Kidney tubule cell (primary cell): ENCODE data around the gene NDST4.

Experiments used
- DNase-seq: peaks from one replicate; pipeline ENCODE4 v3.0.0-alpha.2; 2018; ENCODE audit warnings: low spot score

Gene NDST4

DNA sequence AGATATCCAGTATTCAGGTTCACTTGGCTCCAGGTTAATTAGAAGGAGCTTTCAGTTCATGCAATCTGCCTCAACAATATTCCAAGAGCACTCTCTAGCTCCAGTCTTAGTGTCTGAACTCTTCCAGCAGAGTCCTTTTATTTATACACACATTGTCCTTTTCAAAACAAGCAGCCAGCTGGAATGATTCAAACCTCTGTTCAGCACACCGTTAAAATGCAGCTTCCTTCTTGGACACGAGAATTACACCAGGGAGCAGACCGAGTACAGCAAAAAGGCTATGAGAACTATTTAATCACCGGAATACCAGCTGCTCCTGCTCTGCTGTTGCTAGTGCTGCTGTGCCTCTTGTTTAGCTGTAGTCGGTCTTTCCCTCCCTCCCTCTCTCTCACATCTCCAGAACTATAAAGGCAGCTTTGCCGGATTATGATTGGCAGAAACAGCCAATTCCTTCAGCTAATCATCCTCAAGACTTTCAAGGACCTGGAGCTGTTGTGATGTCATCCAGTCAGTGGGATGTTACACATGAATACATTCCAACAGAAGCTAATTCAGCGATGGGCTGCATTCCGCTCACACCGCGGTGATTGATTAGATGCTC is at the start of gene NDST4:
Gene NDST4, minus strand, starts transcription at position 115 of the 601 bp plus-strand sequence. CDS start 36,584 bp downstream, outside the sequence.
- peak; percentile 62 for DNase-seq

DNA sequence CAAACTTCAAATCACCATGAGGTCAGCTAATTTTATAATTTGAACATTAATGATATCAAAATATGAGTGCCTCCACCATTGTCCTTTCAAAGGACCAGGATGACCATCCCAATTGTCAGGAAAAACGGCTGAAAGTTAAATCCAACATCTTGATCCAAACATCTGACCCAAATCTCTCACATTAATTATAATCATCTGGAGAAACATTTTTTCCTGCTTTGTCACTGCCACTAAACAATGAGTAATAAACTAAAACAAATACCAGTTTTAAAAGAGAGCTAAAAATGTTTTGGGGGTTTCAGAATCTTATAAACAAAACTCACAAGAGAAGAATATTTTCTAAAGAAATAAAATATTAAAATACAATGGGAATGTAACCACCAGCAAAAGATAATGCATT is 45.7 kb upstream of the NDST4 start:
- DNase-seq, result no peak

DNA sequence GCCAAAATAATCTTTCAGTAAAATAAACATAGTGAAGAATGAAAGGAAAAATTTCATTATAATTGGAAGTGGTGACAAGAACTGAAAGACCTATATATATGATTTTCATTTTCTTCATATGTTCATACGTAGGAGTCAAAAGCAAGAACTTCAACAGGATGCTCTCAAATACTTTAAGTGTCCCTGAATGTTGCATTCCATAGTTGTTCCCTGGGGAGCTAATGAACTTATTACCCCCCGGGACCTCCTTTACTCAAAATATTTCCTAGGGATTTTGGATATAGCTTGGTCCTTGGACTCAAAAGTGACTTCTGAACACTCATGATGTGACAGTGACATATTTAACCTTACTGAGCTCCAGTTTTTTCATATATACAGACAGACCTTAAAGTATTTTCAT is 44.9 kb upstream of the NDST4 start:
- DNase-seq, result no peak

DNA sequence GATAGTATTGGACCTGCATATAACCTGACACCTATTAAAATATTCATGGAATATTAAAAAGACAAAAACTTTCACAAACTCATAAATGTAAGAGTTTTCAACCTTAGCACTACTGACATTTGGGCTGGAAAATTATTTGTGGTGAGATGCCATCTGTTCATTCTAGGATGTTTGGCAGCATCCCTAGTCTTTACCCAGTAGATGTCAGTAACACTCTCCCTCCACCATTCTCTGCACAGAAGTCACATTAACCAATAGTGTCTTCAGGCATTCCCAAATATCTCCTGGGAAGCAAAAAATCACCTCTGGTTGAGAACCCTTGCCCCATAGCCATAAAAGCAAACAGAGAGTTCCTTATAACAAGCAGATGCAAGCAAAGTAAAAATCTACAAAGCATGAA is 41.4 kb upstream of the NDST4 start:
- DNase-seq, result no peak

DNA sequence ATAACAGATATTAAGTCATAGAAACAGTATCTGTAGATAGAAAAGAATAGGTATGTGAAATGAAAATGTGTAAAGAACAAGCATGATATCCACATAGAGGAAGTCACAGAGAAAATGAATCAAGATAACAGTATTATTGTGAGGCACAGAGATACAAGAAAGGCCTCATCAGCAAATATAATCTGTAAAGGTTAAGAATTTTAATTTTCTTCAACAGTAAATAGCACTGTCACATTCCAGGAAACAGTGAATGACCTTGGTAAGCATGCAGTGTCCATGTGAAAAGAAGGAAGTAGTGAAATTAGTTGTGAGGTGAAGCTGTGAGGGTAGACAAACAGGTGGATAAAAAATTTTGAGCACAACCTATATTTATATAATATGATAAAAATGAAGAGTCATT is 39.5 kb upstream of the NDST4 start:
- no peak for DNase-seq

DNA sequence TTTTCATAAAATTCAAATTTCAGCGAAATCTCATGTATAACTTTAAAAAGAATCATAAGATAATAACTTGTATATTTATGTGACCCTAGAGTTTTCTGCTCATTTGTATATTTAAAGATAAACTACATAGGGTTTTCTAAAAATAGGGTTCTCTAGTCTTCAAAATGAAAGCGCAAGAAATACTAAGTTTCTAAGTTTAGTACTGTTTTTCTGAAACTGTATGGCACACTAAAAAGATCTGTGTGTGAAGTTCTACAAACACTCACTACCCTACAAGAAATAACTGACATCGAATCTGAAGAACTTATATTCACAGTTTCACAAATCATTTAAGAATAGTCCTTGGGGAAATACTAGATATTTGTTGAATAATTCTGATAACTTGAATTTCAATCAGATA is 38.7 kb upstream of the NDST4 start:
- no peak for DNase-seq

DNA sequence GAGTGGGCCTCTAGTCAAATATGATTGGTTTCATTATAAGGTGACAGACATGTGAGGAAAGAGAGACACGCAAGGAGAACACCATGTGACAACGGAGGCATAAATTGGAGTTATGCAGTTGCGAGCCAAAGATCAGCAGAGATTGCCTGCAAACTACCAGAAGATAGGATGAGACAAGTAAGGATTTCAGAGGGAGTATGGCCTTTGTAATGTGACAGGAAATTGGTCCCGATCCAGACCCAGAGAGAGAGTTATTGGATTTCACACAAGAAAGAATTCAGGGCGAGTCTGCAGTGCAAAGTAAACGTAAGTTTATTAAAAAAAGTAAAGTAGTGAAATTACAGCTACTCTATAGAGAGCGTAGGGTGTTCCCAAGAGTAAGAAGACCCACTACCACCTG is 35.7 kb upstream of the NDST4 start:
- DNase-seq, result no peak

DNA sequence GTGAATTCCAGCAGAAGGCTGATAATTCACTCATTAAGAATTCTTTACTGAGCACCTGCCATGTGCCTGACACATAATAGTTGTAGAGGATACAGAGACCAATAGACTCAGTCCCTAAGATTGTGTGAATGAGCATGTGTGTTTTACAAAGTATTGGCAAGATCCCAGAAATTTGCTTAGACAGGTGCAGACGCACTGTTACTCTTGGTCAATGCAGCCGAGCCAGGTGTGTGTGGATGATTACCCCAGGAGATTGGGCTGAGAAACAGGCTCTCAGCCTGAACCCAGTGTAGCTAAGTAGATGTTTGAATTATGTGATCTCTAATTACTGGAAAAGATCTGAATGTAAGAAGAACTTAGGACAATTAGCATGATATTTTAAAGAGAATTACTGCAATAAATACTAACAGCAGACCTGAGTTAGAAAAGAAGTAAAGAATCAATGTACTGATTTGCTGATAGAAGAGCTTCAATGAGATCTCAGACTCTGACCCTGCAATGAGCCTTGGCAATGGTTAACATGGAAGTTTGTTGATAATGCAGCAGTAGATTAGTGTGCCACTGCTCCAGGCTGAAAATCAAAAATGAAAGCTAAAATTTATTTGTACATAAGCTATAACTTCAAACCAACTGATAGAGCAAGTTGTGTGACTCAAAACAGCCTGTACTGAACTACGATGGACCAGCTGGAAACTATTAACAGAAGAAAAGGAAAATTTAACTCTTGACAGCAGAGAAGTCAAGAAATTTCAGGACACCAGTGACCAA is 32.2 kb upstream of the NDST4 start:
- no peak for DNase-seq

DNA sequence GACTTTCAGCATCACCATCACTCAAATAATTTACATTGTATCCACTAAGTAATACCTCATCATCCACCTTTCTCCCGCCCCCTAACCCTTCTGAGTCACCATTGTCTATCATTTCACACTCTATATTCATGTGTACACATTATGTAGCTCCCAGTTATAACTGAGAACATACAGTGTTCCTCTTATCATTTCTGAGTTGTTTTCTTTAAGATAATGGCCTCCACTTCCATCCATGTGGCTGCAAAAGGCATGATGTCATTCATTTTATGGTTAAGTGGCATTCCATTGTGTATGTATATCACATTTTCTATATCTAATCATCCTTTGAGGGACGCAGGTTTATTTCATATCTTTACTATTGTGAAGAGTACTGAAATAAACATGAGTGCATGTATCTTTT is 14.6 kb upstream of the NDST4 start:
- no peak for DNase-seq

DNA sequence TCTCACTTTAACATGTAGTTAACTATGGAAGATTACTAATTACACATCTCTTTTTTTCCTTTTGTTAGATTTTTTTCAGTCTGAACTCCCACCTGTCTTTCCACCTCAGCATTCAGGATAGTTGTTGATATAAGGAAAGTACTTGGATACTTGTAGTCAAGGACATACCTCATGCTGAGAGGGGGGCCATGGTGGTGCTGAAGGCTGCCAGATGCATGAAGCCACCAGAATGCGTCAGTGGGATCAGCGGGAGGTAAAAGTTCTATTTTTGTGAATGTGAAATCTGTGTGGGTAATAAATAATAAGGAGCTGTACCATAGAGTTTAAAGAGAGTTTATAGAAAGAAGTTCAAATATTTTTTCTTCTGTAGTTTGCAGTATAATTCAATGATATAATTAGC is 13.1 kb upstream of the NDST4 start:
- no peak for DNase-seq

DNA sequence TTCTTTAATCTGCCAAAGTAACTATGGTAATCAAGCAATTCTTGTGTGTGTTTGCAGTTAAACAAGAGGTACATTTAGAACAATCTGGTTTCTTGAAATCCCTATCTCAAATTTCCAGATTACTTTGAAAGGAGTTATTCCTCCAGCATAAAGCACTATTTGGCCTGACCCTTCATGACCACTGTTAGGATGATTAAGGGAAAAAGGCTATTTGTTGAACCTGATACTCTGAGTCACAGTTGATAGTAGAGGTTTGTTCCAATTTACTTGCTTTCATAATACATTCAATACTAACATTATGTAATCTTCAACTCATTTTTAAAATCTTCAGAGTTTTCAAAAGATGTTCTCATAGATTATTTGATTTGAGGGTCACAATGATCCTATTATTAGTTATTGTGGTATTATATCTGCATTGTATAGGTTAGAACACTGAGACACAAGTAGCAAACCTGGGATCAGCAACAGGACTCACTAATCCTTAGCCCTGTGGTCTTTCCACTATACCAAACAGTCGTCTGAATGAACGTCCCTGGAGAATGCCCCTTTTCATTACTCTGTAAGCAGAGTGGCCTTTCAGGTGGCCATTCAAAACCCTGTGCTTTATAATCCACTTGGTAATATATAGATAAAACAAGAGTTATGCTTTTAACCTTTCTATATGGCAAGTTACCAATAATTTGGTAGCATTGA is 8.1 kb upstream of the NDST4 start:
- no peak for DNase-seq

DNA sequence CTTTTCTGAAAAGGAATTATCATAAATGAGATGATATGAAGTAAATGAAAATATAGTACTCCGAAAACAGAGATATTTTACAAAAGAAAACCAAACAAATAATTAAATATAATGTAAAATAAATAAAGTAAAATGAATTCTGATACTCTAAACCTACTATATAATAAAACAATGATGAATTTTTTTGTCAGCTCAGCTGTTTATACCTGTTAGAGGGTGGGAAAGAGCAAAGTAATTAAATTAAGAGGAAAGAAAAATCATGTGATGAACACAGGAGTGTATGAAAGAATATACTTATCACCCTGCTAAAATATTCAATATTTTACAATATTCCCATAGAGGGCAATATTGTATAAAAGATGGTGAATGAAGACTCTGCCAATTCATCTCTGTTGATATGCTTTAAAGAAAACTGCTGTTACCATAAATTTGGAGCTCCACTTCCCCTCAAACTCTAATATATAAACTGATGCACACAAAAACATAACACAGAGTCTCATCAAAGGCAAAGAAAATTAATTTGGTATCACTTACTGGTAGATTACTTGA is 6.5 kb upstream of the NDST4 start:
- no peak for DNase-seq

DNA sequence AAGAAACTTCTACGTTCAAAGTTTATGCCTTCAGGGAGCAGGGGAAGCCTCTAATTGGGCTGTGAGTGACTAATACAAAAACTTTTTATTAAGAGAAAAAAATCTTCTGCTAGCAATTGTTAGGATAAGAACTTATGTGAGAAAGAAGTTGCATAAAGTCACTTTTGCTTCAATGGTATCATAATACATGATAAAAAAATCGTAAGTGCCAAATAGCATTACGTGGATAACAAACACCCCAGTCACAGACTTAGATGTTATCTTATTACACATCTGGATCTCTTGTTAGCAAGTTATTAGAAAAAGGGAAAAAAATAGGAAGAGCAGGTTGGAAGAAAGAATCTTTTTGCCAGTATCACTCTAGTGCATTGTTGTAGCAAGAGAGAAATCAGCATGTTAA is 4.2 kb upstream of the NDST4 start:
- DNase-seq, result no peak

DNA sequence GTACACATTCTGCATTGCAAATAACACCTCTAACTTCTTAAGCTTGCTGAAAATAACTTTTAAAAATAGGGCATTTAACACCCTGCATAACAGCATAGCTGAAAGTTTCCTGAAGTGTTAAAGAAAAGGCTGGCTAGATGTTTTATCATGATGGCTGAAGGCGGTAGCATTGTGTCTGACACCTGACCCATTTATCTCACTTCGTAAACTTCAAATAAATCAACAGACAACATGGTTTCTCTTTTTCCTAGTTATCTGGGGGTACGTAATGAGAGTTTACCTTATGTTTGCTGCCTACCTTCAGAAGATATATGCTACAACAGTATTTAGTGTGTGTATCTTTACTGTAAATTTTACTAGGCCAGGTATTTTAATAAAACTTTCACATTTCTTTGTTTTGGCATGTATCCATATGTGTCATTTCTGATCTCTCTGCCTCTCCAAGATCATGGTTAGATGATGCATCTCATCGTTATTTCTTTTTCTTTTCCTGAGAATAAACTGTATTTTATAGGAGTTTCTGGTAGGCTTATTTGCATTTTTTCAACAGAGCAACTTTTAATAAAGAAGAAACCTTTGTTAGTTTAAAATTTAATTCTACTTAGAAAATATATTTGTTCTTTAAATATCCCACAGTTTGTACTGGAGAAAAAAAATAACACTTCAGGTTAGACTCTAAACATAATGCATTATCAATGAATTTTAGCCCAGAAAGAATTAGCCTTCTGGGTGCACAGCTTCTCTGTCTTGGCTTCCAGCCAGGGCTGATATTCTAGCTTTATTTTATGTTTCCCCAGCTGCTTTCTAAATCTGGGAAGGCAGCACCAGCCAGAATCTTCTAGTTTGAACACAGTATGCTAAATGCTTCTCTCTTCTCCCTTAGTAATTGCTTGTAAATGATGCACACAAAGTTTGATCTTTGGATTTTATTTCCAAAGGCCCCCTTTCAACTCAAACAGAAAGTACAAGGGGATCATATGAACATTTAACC is 2.9 kb downstream of the NDST4 start:
- DNase-seq, result no peak

DNA sequence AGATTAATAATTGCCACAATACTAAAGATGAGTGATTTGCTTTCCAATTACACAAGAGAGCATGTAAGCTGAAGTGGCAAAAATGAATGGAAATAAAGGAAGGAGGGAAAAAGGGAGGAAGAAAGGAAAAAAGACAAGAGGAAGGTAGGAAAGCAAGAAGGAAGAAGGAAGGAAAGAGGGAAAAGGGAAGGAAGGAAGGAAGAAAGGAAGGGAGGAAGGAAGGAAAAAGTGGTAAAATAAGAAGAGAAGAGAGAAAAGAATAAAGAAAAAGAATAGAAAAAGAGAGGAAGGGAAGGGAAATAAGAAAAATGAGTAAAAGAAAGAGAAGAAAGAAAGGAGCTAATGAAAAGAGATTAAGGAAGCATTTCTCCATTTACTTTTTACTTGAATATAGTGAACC is 4.6 kb downstream of the NDST4 start:
- no peak for DNase-seq

DNA sequence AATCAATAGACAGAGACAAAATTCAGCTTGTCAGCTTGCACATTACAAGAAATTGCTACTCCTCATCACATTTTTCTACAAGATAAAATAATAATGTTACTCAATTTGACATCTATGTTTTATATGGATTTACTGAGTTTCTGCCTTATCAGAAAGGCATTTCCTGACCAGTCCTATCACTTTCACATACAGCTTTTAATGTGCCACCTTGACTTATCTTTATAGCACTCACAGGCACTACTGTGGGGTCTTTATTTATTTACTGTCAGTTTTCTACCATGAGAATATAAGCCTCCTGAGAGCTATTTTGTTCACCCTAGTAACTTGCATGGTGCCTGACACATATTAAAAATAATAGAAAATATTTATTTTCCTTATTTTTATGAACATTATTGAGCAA is 6.0 kb downstream of the NDST4 start:
- DNase-seq, result no peak

DNA sequence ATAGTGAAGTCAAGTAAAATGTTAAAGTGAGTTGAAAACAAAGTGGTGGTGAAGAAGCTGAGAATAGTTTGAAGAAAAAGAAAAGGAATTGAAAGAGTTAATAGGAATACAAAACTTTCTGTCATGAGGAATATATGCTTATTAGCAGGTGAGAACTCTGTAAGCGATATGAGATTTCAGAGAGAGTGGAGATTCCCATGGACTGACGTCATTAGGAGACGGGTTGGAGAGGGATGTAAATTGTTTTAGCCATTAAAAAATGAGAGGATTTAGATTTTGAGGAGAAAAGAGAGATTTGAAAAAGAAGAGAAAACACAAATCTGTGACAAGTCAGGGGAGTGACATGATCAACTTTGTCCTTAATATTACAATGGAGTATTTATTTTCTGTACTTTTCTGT is 11.7 kb downstream of the NDST4 start:
- DNase-seq, result no peak

DNA sequence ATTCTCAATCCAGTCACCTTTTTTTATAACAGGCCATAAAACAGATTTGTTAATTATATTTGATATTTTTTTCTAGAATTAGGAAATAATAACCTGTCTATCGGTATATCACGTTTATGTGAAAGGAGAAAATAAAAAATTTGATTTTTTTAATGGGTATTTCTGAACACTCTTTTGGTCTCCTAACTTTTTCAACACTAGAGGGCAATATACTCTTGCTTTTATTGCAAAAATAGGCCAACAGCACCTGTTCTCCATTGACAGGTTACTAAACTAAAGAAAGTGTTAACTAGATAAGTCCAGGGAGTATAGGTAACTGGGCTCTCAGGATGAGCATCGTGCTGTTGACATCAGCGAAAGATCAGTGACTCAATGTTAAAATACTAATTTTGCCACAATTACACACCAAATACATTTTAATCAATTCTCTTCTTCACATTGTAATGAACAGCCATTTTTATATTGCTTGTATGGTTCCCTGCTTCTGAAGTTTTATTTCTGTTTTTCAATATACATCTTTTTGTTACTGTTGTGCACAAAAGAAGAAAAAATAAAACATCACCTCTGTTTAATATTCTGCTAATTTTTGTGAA is 22.8 kb downstream of the NDST4 start:
- DNase-seq, result peak; percentile 43

DNA sequence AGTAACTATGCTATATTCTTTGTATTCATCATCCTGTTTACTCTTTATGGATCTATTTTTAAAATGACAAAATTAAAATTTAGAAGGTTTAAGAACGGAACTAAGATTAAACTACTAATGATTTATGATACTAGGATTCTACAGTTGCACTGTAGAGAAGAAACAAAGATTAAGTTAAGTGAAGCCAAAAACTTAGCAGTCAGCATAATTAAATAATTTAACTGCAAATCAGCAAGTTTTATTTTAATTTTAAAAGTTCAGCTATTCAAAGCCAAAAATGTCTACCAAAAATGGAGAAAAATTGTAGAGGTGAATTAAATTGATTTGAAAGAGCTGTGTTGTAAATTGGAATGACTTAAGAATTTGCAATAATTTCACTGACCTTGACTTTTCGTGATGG is 30.8 kb downstream of the NDST4 start:
- DNase-seq, result no peak

DNA sequence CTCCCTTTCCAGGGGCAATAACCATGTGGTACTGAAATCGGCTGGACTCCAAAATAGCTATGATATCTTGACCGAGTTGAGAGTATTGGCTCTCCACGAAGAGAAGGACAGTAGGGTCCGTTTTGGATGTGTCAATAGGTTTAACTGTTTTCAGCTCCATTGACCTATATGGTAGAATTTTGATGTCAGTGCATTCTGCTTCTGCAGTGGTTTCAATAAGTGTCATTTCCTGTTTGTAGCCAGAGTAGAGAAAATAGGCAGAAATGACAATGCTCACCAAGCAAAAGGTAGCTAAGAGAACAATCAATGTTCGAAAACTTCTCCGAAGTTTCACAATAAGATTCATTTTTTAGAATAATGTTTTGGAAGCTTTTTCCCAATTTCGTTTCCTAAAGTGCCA is 36.7 kb downstream of the NDST4 start:
- DNase-seq, result no peak

DNA sequence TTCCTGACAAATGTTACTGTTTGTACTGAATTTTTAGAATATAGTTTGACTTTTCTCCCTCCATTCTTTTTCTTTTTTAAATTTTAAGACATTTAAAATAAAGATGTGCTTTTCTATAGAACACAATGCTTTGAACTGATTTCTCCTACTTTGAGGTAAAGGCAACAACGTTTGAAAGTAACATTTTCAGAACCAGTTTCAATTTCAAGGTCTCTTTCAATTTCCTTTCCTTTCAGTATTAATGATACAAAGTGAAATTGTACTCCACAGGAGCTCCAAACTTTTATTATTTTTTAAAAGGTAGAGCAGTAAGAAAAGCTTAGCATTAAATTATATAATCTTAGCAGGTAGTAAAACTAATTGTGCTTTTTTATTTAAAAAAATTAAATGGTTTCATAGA is 54.9 kb downstream of the NDST4 start:
- DNase-seq, result no peak

DNA sequence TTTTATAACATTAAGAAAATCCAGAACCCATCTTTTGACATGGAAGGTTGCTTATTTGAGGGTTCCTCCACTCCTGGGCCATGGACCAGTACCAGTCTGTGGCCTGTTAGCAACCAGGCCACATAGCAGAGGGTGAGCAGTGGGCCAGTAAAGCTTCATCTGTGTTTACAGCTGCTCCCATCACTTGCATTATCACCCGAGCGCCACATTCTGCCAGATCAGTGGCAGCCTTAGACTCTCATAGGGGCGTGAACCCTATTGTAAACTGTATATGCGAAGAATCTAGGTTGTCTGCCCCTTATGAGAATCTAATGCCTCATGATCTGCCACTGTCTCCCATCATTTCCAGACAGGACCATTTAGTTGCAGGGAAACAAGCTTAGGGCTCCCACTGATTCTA is 58.6 kb downstream of the NDST4 start:
- DNase-seq, result no peak
